Stimulated activated CD4-positive, alpha-beta T cell treated with anti-CD3 and anti-CD28 coated beads, Interleukin-4, amount 100 ng/mL, for 1 hour (primary cell): ENCODE results near the gene BOC.
A peak's percentile ranks its signal among the peaks of the same experiment; 100 is the strongest.

ENCODE experiments used
- DNase-seq: peaks from one replicate; pipeline ENCODE4 v3.0.0-alpha.2; 2020

The BOC gene

DNA sequence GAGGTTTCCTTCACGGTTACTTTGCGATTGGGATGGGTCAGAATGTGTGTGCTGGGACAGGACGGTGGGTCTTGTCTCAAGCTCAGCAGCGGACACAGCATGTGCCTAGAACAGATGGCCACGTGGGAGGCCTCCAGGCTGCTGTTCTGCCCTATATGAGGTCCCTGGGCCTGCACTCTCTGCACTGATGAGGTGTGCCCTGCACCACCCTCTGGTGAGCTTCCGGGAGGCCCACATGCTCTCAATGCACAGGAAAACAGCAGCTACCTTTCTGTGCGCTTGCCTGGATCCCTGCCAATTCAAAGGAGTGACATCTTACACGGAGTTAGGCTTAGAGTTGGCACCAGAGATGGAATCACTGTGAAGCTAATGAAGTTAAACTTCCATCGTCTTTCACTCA, 59.8 kb downstream of the BOC start:
- DNase-seq, result no peak

DNA sequence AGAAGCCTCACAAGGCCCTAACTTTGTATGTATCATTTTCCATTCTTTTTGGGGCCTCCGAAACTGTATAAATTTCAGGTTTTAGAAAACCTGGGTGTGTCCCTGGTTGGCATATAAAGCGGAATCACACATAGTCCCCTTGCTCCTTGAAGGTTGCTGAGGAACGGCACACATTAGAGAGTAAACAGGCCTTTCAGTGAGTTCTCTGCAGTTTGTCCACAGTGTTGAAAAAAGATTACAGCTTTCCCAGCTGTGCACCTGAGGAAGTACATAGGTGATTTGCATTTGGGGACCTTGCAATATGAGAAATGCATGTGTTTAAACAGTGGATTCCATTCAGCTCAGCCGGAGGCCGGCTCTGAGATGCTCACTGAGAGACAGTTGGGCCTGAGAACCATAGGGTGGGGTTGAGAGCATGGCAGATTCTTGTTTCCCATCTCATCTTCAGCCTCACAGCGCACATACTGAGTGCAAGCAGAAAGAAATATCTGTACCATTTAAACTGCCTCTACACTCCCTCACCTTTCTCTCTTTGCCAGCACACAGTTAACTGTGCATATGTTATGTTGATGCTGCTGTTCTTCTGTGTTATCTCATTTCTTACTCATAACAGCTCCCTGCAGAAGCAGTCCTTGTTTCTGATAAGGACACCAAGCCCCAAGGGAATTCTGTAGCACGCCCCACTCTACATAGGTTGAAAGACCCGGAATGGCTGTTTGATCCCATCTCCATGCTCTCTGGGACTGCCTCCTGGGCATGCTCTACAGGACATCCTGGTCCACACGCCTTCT, 60.4 kb downstream of the BOC start:
- DNase-seq, result no peak

GRCh38 chr3:113272385-113272779, 61.0 kb downstream of the BOC start:
- no peak for DNase-seq

DNA sequence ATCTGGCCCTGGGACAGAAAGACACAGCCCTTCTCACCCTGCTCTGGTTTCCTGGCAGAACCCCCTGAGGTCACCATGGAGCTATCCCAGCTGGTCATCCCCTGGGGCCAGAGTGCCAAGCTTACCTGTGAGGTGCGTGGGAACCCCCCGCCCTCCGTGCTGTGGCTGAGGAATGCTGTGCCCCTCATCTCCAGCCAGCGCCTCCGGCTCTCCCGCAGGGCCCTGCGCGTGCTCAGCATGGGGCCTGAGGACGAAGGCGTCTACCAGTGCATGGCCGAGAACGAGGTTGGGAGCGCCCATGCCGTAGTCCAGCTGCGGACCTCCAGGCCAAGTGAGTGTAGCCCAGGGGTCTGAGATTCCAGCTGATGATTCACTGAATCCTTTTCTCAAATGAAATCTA, 61.7 kb downstream of the BOC start:
- DNase-seq, result no peak

- DNase-seq, result no peak
Measured at GRCh38 chr3:113273604-113274378, 62.4 kb downstream of the BOC start.

DNA sequence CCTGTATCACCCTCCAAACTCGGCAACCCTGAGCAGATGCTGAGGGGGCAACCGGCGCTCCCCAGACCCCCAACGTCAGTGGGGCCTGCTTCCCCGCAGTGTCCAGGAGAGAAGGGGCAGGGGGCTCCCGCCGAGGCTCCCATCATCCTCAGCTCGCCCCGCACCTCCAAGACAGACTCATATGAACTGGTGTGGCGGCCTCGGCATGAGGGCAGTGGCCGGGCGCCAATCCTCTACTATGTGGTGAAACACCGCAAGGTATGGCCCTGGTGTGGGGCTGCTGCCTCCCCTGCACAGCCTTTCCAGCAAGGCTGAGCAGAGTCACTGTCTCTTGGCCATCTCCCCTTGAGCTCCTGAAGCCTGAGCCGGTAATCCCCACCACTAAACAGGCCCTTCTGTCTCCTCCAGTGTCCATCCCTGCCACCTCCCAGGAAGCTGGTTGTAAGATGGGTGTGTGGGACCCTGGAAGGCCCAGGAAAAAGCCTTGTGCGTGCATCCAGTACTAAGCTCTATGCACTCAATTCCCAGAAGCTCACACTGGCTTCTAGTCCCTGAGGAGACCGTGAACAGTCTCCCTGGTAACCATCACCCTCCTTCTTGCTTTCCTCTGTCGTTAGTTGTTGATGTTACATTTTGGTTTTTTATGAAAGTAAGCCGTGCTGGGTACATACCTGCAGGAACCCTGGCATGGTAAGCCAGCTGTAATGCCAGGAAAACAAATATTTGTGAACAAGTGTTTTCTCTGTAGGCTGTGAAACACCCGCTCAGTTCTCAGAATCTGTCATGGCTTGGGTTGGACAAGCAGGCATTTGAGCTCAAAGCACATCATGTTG, 63.3 kb downstream of the BOC start:
- DNase-seq, result no peak

DNA sequence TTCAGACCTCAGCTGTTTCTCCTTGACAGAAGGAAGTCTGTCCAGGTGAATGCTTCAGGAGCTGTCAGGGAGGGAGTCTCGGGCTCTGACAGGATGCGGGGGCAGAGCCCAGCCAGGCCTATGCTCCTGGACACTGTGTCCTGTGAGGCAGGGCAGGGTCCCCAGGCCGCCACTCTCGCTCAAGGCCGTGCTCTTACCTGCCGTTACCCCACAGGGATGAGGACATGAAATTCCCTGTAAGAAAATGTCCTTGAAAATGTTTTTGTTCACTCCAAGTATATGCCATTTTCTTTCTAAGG, 63.9 kb downstream of the BOC start:
- no peak for DNase-seq

- DNase-seq, result no peak
Measured at GRCh38 chr3:113275583-113275928, 64.2 kb downstream of the BOC start.

- no peak for DNase-seq
Measured at GRCh38 chr3:113275929-113276750, 64.8 kb downstream of the BOC start.

- DNase-seq, result no peak
Measured at GRCh38 chr3:113276751-113277080, 65.4 kb downstream of the BOC start.

DNA sequence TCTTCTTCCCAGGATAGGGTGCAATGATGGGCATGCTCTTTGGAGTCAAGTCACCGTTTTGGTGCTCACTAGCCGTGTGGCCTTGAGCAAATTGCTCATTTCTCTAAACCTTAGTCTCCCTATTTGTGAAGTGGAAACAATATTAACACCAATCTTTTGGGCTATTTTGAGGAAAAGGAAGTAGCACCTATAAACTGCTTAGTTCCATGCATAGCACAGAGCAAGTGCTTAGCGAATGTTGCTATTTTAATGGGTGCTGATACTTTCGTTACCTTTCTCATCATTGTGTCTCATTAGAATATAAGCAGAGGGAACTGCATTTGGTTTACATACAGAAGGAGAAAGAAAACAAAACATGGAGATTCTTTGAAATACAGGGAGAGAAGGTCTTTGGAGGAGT, 66.1 kb downstream of the BOC start:
- DNase-seq, result no peak

GRCh38 chr3:113277941-113278598, 66.7 kb downstream of the BOC start:
- DNase-seq, result no peak

GRCh38 chr3:113278599-113278955, 67.2 kb downstream of the BOC start:
- DNase-seq, result no peak

- DNase-seq, result no peak
Measured at GRCh38 chr3:113279686-113280085, 68.3 kb downstream of the BOC start.

DNA sequence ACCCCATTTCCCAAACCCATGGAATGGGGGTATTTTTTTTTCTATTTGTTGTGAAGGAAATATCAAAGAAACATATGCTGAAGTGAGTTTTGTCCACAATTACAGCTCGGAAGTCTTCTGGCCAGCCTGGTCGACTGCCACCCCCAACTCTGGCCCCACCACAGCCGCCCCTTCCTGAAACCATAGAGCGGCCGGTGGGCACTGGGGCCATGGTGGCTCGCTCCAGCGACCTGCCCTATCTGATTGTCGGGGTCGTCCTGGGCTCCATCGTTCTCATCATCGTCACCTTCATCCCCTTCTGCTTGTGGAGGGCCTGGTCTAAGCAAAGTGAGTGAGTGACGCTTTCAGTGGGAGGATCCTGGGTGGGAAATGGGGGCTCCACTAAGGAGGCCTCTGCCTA, 71.9 kb downstream of the BOC start:
- DNase-seq, result no peak

DNA sequence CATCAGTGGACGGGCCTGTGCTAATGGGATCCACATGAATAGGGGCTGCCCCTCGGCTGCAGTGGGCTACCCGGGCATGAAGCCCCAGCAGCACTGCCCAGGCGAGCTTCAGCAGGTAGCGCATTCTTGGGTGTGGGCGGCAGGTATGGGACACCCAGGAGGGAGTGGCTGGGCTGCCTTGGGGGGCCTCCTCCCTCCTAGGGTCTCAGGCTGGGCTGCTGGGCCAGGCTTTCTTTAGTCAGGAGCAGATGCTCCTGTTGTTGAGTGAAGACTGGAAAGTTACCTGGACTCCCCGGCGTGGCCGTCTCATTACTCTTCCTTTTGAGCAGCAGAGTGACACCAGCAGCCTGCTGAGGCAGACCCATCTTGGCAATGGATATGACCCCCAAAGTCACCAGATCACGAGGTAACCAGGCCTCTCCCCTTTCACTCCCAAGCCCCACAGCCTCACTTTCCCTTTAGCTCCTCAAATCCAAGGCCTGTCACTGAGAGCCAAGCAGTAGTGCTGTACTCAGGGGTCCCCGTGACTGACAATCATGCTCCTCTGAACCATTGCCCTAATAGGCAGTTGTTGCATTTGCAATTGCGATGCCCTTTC, 73.2 kb downstream of the BOC start:
- no peak for DNase-seq

GRCh38 chr3:113285226-113285625, 73.9 kb downstream of the BOC start:
- DNase-seq, result no peak

DNA sequence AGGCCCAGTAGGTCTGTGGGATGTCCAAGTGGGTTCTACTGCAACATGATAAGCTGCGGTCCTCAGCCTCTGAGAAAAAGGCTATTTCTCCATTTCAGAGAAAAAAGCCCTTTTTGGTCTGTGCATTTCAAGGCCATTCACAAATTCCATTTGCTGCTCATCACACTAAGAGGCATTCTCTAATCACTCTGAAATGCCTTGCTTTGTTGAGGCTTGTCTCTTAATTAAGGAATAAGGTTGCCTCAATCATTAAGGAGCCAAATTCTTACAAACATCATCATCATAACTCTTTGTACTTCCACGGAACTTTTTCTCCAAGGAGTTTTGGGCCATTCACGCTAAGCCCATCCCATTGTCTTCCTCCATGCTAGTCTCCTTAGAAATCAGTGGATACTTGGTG, 74.4 kb downstream of the BOC start:
- no peak for DNase-seq

- no peak for DNase-seq
Measured at GRCh38 chr3:113286524-113286923, 75.2 kb downstream of the BOC start.

DNA sequence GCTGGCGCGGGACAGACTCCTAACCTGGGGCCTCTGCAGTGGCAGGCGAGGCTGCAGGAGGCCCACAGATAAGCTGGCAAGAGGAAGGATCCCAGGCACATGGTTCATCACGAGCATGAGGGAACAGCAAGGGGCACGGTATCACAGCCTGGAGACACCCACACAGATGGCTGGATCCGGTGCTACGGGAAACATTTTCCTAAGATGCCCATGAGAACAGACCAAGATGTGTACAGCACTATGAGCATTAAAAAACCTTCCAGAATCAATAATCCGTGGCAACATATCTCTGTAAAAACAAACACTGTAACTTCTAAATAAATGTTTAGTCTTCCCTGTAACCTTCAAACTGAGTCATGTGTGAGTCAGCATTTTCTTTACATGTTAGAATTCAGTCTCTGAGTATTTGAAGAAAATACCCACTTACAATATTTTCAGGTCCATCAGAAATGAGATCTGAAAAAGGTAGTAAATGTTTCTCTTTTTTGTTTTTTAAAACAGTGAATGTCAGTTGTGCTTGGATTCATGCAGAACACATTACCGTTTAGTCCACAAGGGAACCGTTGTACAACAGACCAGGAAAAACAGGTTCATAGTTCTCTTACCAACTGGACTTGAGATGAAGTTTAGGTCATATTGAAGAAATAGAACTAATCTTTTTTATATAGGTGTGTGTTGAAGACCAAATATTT, 75.9 kb downstream of the BOC start:
- no peak for DNase-seq

DNA sequence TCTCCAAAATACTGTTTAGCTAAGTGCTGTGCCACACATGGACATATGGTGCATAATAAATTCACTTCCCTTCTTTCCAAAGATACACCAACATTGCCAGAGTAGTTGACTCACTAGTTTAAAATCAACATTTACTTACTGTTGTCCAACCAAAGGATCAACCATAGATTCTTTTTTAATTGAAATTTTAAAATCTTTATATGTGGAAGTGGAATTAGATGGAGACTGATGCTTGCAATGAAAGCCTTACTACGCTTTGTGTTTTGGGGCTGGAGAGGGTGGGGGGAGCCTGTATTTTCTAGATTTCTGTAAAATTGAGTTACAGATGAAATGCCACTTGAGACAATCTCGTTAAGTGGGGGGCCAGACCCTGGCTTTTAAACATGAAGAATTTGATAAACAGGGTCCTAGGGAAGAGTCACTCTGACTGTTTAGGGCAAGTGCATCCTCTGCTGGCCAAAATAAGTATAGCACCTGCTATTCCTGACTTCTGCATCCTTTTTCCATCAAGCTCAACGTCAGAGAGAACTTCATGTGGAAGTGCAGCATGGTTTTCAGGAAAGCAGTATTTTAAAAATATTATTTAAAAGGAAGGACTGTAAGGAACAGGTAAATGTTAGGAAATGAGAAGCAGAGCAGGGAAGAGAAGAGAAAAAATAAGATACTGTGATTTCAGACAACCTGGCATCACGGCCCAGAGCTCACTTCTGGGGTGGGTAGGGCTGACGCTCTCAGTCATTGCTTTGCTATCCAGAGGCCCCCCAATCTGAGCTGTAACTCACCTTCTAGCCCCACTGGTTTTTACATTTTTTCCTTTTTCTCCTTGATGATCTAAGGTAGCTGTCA, 76.7 kb downstream of the BOC start:
- DNase-seq, result peak; percentile 27
